CD8-positive, alpha-beta memory T cell (primary cell): ENCODE measurements around the gene IRX1. TPM values are rescaled to one million over a fixed set of nuclear protein-coding genes. Genes with fewer than 3 reads are reported as not detected.

Source experiments
- CTCF ChIA-PET: fragments of 350-600 bp; sonication (Branson Sonifier 250); formaldehyde crosslinking; loops from one replicate; lab custom pipeline; 2021; ENCODE audit warnings: antibody characterized with exemption; lab: Charles Lee
- POLR2A ChIA-PET: fragments of 350-600 bp; sonication (Branson Sonifier 250); formaldehyde crosslinking; loops from one replicate; lab custom pipeline; 2021; ENCODE audit warnings: antibody characterized with exemption; lab: Charles Lee
- DNase-seq, 5 donors: peaks; one replicate each; pipeline versions ENCODE4 v3.0.0 to v3.0.0-alpha.2; 2020 to 2022; ENCODE audit warnings: mixed read lengths in 1 of 5
- H3K27ac ChIP-seq: one replicate; pipeline ENCODE4 v1.7.0; 2013; ENCODE audit warnings: low read depth, mild to moderate bottlenecking, low read length, moderate library complexity
- H3K27me3 ChIP-seq: 2 replicates; pipeline ENCODE4 v1.7.0; 2013; ENCODE audit warnings: low read length, mild to moderate bottlenecking; ENCODE audit not compliant: insufficient read depth, poor library complexity, severe bottlenecking
- H3K36me3 ChIP-seq: 2 replicates; pipeline ENCODE4 v1.7.0; 2013; ENCODE audit warnings: mild to moderate bottlenecking, low read length, moderate library complexity; ENCODE audit not compliant: insufficient read depth
- H3K4me1 ChIP-seq: 2 replicates; pipeline ENCODE4 v1.7.0; 2013; ENCODE audit warnings: mild to moderate bottlenecking, low read length, moderate library complexity; ENCODE audit not compliant: insufficient read depth
- H3K4me3 ChIP-seq: 2 replicates; pipeline ENCODE4 v1.7.0; 2013; ENCODE audit warnings: mild to moderate bottlenecking, low read length
- H3K9me3 ChIP-seq: 2 replicates; pipeline ENCODE4 v1.7.0; 2013; ENCODE audit warnings: mild to moderate bottlenecking, low read length
- H3K27ac Mint-ChIP-seq, 8 donors: one replicate each; pipeline ENCODE4 v1.8.0; 2020 to 2021; ENCODE audit warnings: mixed read lengths in 8 of 8, mild to moderate bottlenecking in 6 of 8, inconsistent platforms in 3 of 8, moderate library complexity in 3 of 8
- H3K27me3 Mint-ChIP-seq, 2 donors: one replicate each; pipeline ENCODE4 v1.8.0; 2020 to 2021; ENCODE audit warnings: mixed read lengths in 2 of 2, mild to moderate bottlenecking in 1 of 2, moderate library complexity in 1 of 2
- H3K36me3 Mint-ChIP-seq, 3 donors: one replicate each; pipeline ENCODE4 v1.8.0; 2020 to 2021; ENCODE audit warnings: mixed read lengths in 3 of 3, inconsistent platforms in 1 of 3, mild to moderate bottlenecking in 1 of 3
- H3K4me1 Mint-ChIP-seq, 3 donors: one replicate each; pipeline ENCODE4 v1.8.0; 2020 to 2021; ENCODE audit warnings: mixed read lengths in 3 of 3, inconsistent platforms in 1 of 3, mild to moderate bottlenecking in 1 of 3
- H3K4me3 Mint-ChIP-seq, 7 donors: one replicate each; pipeline ENCODE4 v1.8.0; 2020 to 2021; ENCODE audit warnings: mixed read lengths in 7 of 7, mild to moderate bottlenecking in 6 of 7, moderate library complexity in 4 of 7, inconsistent platforms in 2 of 7
- H3K9me3 Mint-ChIP-seq, 5 donors: one replicate each; pipeline ENCODE4 v1.8.0; 2020 to 2022; ENCODE audit warnings: mixed read lengths in 5 of 5, mild to moderate bottlenecking in 3 of 5, moderate library complexity in 2 of 5, inconsistent platforms in 1 of 5
- polyA plus RNA-seq: library from polyadenylated mRNA; unstranded; fragments of 300-500 nt; fragmentation: Illumina TruSeq; gene quantifications from one replicate; pipeline ENCODE4 v1.2.3, GENCODE V29; 2021
- total RNA-seq, 2 experiments: library from RNA; stranded (reverse); gene quantifications; one replicate each; pipeline ENCODE4 v1.2.3, GENCODE V29; 2021

IRX1 gene
- total RNA-seq (not detected), polyA plus RNA-seq (not detected)

GRCh38 chr5:3595006-3595961 is at the start of gene IRX1:
TSS of gene IRX1 (plus strand) at chr5:3595832. CDS start at chr5:3596106, 274 bp downstream.
- CTCF ChIA-PET = no interaction called here
- H3K36me3 Mint-ChIP-seq = peaks cover 0 to 5% (median 0%) of the 10 kb centered on the region in 3 donors
- peaks cover 0 to 9% (median 1%) of the 10 kb centered on the region in 3 donors for H3K4me1 Mint-ChIP-seq
- no peak within 1 kb of the TSS for H3K27ac ChIP-seq
- peaks cover 4% of the 10 kb centered on the region for H3K27me3 ChIP-seq
- no peak within 1 kb of the TSS for H3K27ac Mint-ChIP-seq
- H3K4me1 ChIP-seq = no peaks in the 10 kb centered on the region
- DNase-seq = no peak
- no peak within 1 kb of the TSS for H3K4me3 ChIP-seq
- H3K4me3 Mint-ChIP-seq = peak within 1 kb of the TSS in 1 of 7 donors; percentile 23
- H3K27me3 Mint-ChIP-seq = peaks cover 42 to 56% of the 10 kb centered on the region in 2 donors
- no peaks in the 10 kb centered on the region for H3K9me3 ChIP-seq
- H3K9me3 Mint-ChIP-seq = peaks cover 0 to 31% (median 13%) of the 10 kb centered on the region in 5 donors
- POLR2A ChIA-PET = no interaction called here
- no peaks in the 10 kb centered on the region for H3K36me3 ChIP-seq

- DNase-seq = no peak
- Mint-ChIP-seq H3K9me3 (peaks cover 10 to 21% (median 13%) of the 10 kb centered on the region in 5 donors), H3K27ac (no peak overlapping the region), H3K27me3 (no peaks in the 10 kb centered on the region), H3K4me3 (no peak overlapping the region), H3K36me3 (no peaks in the 10 kb centered on the region), H3K4me1 (no peaks in the 10 kb centered on the region)
- Histone ChIP-seq H3K9me3 (no peaks in the 10 kb centered on the region), H3K36me3 (no peaks in the 10 kb centered on the region), H3K4me1 (no peaks in the 10 kb centered on the region), H3K27me3 (no peaks in the 10 kb centered on the region), H3K4me3 (no peak overlapping the region), H3K27ac (no peak overlapping the region)
- ChIA-PET CTCF (no interaction called here), POLR2A (no interaction called here)
Measured at GRCh38 chr5:3546028-3546427, 49.6 kb upstream of the IRX1 start.

- H3K27ac Mint-ChIP-seq = no peak overlapping the region
- Histone ChIP-seq H3K4me1 (no peaks in the 10 kb centered on the region), H3K27me3 (no peaks in the 10 kb centered on the region), H3K9me3 (no peaks in the 10 kb centered on the region), H3K36me3 (no peaks in the 10 kb centered on the region), H3K4me3 (no peak overlapping the region), H3K27ac (no peak overlapping the region)
- ChIA-PET POLR2A (no interaction called here), CTCF (no interaction called here)
- DNase-seq = no peak
- H3K4me1 Mint-ChIP-seq = no peaks in the 10 kb centered on the region
- no peaks in the 10 kb centered on the region for H3K36me3 Mint-ChIP-seq
- peaks cover 8 to 19% (median 11%) of the 10 kb centered on the region in 5 donors for H3K9me3 Mint-ChIP-seq
- H3K27me3 Mint-ChIP-seq = peaks cover 0 to 5% of the 10 kb centered on the region in 2 donors
- no peak overlapping the region for H3K4me3 Mint-ChIP-seq
Measured at GRCh38 chr5:3564116-3564515, 31.5 kb upstream of the IRX1 start.

- H3K27me3 Mint-ChIP-seq = peaks cover 0 to 5% of the 10 kb centered on the region in 2 donors
- Histone ChIP-seq H3K36me3 (no peaks in the 10 kb centered on the region), H3K27me3 (no peaks in the 10 kb centered on the region), H3K4me3 (no peak overlapping the region), H3K27ac (no peak overlapping the region), H3K4me1 (no peaks in the 10 kb centered on the region), H3K9me3 (no peaks in the 10 kb centered on the region)
- H3K9me3 Mint-ChIP-seq = peaks cover 8 to 24% (median 11%) of the 10 kb centered on the region in 5 donors
- CTCF ChIA-PET = no interaction called here
- POLR2A ChIA-PET = no interaction called here
- no peak overlapping the region for H3K4me3 Mint-ChIP-seq
- DNase-seq = no peak
- no peak overlapping the region for H3K27ac Mint-ChIP-seq
- H3K4me1 Mint-ChIP-seq = no peaks in the 10 kb centered on the region
- H3K36me3 Mint-ChIP-seq = no peaks in the 10 kb centered on the region
Measured at GRCh38 chr5:3564827-3565518, 30.7 kb upstream of the IRX1 start.

- Mint-ChIP-seq H3K27me3 (peaks cover 11 to 13% of the 10 kb centered on the region in 2 donors), H3K36me3 (peaks cover 0 to 2% (median 0%) of the 10 kb centered on the region in 3 donors), H3K4me3 (no peak overlapping the region), H3K9me3 (peaks cover 0 to 10% (median 6%) of the 10 kb centered on the region in 5 donors), H3K4me1 (no peaks in the 10 kb centered on the region), H3K27ac (peak overlapping the region in 1 of 8 donors; percentile 48)
- Histone ChIP-seq H3K9me3 (no peaks in the 10 kb centered on the region), H3K27ac (no peak overlapping the region), H3K4me3 (no peak overlapping the region), H3K4me1 (no peaks in the 10 kb centered on the region), H3K36me3 (no peaks in the 10 kb centered on the region), H3K27me3 (no peaks in the 10 kb centered on the region)
- CTCF ChIA-PET = no interaction called here
- POLR2A ChIA-PET = no interaction called here
- DNase-seq = no peak
Measured at GRCh38 chr5:3584724-3585531, 10.7 kb upstream of the IRX1 start.

- no peak for DNase-seq
- ChIA-PET CTCF (no interaction called here), POLR2A (no interaction called here)
- Histone ChIP-seq H3K4me1 (no peaks in the 10 kb centered on the region), H3K27ac (no peak overlapping the region), H3K36me3 (no peaks in the 10 kb centered on the region), H3K9me3 (no peaks in the 10 kb centered on the region), H3K4me3 (no peak overlapping the region), H3K27me3 (peaks cover 4% of the 10 kb centered on the region)
- Mint-ChIP-seq H3K4me1 (peaks cover 0 to 5% (median 1%) of the 10 kb centered on the region in 3 donors), H3K4me3 (no peak overlapping the region), H3K9me3 (peaks cover 0 to 14% (median 11%) of the 10 kb centered on the region in 5 donors), H3K27ac (no peak overlapping the region), H3K27me3 (peaks cover 25 to 43% of the 10 kb centered on the region in 2 donors), H3K36me3 (peaks cover 0 to 9% (median 0%) of the 10 kb centered on the region in 3 donors)
Measured at GRCh38 chr5:3590161-3590966, 5.3 kb upstream of the IRX1 start.
